Stimulated activated CD8-positive, alpha-beta memory T cell treated with anti-CD3 and anti-CD28 coated beads, Interleukin-15, amount 100 ng/mL, for 1 hour (primary cell): ENCODE results near the gene ITGB2.
"Not testable (repeated sequence)": the region's sequence is repeated elsewhere in the genome, so short reads cannot be mapped to it uniquely, and the experiment has no call there.

Experiments used
- DNase-seq: peaks from one replicate; pipeline ENCODE4 v3.0.0-alpha.2; 2020; ENCODE audit warnings: low read depth

Gene ITGB2

DNA sequence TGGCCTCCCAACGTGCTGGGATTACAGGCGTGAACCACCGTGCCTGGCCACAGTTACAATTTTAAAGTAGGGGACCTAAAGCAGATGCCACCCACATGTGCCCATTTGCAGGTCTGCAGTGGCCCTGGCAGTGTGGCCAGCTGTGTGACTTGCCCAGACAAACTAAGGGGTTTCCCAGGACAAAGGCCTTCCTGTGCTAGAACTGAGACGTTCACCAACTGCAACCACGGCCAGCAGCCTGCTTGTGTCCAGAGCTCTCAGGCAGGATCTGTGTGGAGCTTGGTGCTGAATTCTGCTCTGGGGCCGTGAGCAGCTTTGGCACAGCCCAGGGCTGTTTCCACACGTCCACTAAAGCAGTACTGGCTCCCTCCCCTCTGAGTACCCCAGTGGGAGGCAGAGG, 36.6 kb downstream of the ITGB2 start:
- DNase-seq, result no peak

DNA sequence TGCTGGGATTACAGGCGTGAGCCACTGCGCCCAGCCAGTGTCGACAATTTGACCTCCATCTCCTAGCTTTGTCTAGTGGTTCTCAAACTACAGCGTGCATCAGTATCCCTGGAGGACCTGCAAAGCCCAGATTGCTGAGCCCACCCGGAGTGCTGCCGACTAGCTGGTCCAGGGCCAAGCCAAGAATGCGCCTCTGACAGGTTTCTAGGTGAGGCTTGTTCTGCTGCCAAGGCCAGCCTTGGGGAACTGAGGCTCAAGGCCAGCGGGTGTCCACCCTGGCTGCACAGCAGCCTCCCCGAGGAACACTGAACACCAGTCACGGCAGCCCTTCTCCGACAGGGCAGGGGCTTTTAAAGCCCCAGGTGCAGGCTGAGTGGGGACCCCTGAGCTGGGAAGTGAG, 37.4 kb downstream of the ITGB2 start:
- no peak for DNase-seq

DNA sequence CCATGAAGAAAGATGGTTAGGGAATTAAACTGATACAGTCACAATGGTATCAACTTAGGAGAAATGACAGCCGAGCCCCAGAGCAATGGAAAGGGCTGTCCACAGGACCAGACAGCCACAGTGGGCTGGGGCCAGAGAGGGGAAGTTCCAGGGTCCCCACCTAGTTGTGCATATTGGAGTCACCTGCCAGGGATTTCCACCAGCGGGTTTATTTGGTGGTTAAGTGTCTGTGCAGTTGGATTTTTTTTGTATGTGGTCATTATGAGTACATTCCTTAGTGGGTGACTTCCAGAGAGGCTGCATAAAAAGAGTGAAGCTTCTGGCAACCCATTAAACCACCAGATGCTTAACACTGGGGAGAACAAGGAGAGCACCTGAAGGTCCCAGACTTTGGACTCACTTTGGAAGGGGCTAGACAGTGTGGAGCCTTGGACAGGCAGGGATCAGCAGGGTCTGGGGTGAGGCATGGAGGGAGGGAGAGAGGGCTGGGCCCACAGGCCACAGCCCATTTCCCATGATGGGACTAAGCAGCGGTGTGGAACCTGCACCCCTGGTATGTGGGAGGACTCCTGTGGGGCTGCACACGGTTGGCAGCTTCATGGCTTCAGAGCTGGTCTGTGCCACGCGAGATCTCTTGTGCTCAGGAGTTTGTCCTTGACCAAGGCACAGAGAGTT, 39.4 kb downstream of the ITGB2 start:
- no peak for DNase-seq

DNA sequence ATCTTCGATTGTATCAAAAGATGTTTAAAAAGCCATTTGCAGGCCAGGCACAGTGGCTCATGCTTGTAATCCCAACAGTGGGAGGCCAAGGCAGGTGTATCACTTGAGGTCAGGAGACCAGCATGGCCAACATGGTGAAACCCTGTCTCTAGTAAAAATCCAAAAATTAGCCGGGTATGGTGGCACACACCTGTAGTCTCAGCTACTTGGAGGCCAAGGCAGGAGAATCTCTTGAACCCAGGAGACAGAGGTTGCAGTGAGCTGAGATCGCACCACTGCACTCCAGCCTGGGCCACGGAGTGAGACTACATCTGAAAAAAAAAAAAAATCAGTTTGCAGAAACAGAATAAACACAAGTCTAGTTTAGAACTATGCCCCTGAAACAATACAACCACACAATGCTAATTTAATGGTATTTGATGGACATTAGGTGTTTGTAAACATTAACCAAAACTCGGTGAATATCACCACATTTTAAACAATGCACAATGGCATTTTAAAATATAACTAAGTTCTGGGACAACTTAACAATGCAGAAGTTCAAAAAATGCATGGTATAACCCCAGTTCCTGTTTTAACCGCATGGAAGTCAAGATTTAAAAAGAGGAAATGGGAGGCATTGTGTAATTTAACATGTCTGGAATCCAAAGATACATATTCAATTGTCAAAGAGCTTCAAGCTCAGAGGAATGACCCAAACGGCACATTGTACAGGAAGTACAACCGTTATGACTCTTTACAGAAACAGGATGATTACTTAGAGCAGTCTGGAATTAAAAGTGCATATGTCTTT, 40.1 kb downstream of the ITGB2 start:
- DNase-seq, result no peak

DNA sequence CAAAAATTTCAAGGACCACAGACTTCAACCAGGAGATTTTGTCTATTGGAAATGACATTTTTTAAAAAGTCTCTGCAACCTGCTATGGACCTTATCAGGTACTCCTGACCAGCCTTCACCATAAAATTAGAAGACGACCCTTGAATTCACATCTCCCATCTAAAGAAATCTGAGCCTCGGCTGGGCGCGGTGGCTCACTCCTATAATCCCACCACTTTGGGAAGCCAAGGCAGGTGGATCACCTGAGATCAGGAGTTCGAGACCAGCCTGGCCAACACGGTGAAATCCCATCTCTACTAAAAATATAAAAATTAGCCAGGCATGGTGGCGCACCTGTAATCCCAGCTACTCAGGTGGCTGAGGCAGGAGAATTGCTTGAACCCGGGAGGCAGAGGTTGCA, 41.5 kb downstream of the ITGB2 start:
- not testable (repeated sequence) for DNase-seq

DNA sequence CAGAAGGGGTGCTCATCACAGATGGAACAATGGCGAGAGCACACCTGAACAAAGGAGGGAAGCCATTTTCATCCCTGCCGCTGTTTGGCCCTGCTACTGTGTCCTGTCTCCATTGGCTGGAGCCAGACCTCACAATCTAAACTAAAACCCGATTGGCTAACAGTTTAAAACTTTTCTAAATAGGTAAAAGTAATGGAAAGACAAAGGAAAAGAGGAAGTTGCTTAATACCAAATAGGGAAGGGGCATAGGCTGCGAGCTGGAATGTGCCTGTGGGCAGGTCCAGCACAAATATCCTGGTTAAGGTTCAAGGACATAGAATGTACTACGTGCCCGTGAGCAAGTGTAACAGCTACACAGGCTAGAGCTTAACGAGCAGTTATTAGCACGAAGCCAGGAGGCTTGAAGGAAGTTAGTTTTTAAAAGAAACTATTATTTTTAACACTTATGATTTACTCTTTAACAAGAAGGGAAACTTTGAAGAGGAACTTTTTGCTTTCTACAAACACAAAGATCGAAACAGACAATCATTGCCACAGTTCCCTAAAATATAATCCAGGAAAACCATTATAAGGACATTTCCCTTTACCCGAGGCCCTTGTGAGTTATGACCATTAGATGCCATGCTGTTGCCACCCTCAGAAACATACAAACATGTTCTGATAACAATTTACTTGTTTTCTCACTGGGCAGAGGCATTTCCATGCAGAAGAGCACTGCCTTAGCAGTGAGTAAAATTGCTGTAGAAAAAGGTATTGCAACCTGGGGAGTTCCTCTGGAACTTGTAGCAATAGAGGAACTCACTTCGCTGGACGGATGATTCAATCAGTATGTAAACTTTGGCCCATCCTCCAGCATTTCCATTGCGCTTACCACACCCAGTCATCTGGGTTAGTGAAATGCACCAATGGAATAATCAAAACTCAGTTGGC, 42.4 kb downstream of the ITGB2 start:
- DNase-seq, result no peak

DNA sequence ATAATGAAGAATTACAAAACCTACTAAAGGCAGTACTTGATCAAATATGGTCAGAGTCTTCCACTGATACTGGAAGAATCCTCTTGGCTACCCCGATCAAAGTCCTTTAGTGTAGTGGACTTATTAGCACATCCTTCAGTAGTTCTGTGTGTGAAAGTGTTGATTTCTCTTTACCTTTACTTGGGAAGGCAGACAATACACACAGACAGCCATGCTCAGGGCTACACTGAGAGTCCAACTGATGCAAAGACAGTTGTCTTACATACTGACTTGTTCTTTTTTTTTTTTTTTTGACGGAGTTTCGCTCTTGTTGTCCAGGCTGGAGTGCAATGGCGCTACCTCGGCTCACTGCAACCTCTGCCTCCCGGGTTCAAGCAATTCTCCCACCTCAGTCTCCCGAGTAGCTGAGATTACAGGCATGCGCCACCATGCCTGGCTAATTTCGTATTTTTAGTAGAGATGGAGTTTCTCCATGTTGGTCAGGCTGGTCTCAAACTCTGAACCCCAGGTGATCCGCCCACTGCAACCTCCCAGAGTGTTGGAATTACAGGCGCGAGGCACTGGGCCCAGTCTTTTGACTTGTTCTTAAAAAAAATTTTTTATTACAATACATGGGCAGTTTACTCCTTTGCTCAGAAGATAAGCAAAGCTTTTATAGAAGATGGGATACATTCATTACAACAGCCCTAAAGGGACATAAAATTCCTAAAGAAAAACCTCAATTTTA, 43.7 kb downstream of the ITGB2 start:
- no peak for DNase-seq

DNA sequence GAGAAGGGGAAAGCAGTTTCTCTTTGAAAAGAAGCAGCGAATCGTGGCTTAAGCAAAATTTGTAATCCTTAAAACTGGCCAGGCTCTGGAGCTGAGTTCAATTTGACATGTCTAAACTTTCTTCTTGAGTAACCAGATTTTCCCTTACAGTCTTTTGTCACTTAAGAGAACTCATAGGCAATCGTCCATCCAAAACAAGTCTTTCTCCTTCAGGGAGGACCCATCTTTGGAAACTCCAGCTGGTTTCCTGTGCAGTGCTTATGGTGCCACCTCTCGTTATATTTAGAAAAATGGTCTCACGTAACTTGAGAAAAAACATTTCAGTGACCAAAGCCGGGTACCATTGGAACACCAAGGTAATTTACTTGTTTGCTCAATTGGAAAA, 45.4 kb downstream of the ITGB2 start:
- no peak for DNase-seq

DNA sequence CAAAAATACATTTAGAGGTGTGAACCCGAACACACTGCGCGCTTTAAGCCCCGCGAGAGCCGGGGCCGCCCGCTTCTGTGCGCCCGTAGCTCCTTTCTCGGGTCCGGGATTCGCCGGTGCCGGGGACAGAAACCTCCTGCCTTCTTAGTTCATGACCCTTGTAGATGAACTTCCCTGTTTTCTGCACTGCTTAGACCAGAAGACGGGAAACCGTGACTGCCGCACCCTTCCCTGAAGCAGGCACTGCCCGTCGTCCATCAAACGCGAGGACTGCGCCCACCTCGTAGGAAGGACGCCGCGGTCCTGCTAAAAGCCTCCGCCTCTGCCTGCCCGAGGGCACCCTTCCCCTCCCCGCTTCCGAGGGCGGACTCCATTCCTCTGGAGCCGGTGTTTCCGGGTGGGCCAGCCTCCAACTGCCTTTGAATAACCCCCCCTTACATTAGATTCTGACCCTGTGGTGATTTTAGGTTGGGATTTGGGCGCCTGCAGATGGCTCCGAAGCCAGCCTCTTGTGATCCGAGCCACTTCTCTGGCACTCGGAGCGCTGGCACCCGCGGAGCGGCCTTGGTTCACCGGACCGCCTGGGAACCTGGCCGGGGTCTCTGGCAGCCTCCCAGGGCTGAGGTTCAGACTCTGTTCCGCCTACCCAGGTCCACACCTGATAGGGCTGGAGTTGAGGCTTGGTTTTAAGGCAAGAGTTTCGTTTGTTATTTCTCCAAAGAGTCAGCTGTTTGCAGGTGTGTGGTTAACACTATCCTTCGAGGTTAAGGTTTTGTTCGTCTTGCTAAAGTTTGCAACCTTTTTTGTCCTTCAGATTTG, 46.0 kb downstream of the ITGB2 start:
- DNase-seq, result no peak

DNA sequence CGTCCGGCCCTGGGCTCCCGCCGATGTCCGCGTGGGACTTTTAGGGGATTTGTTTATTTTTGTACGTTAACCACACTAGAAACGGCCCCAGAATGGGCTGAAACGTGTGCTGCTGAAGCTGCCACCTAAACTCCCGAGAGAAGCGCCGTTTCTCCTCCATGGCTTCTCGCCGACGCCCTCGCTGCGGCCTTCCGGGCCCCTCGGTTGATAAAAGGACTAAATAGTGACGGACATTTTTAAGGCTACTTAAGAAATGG, 46.5 kb downstream of the ITGB2 start:
- no peak for DNase-seq

DNA sequence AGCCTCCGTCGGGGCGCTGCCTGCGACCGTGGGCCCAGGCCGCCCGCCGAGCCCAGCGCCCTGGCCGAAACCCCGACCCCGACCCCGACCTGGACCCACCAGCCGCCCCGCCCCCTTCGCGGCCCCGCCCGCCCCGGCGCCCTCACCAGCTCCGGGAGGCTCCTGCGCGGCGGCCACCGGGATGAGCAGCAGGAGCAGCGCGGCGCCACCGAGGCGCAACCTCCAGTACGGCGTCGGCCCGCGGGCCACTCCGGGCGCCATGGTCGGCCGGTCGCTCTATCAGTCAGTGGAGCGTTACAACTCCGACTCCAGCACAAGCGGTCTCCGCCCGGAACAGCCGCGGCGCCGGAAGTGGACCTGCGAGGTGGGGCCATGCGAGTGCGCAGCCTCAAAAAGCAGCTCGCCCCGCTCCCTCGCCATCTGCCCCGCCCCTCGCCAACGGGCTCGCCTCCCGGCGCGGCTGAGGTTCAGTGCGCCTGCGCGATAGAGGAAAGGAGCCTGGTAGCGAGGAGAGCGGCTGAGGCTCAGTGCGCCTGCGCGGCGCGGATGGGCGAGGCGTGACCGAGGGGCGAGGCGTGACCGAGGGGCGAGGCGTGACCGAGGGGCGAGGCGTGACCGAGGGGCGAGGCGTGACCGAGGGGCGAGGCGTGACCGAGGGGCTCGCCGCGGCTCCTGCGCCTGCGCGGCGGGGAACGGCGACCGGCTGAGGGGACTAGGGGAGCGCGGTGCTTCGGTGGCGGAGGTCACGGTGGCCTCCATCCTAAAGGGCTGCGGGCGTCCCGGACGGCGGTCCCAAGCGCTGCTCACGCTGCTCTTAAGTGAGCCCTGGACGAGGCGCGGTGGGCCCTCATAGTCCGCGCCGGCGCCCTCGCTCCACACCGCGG, 47.1 kb downstream of the ITGB2 start, which contains the start of gene PTTG1IP:
TSS of gene PTTG1IP (minus strand) at position 335 of the 884 bp plus-strand sequence. CDS start at position 261, 74 bp downstream.
- peak; percentile 97 for DNase-seq

DNA sequence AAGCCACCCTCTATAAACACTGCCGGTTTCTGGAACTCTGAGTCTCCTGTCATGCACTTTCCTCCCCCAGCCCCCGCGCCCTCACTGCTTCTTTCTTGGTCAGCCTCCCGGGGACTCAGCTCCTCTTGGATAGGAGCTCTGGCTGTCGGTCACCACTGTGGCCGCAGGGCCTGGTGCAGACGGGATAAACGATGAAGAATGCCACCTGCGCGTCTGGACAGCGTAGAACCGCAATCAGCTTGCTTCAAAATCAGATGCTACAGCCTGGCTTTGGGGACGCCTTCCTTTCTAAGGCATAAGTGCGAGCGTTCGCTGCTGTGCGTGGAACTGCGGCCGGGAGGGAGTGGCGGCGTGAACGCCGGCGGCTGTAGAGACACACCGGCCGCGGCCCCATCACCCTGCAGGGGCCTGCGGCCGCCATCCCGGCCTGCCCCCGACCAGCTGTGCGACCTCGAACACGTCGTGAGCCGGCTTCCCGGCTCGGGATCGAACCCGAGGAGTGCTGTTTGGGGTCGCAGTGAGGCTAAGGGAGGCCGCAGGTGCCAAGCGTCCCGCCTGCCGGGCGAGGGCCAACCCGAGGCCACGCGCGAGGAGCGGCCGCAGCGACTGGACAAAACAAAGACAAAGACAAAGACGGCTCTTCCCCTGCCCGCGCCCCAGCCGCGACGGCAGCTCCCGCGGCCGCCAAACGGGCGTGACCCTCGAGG, 47.9 kb downstream of the ITGB2 start:
- no peak for DNase-seq

DNA sequence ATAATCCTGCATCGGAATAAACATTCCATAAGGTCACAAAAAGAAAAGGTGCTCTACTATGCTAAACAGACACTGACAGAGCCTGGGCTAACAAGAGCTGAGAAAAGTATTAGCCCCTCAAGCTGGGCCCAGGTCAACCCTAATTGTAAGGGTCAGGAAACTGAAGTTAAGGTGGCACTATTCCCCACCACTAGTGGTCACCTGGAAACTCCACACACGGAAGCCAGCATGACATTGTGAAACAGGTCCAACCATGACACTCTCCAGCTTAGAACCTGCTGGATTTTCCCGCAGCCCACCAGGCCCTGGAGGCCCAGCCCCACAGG, 48.4 kb downstream of the ITGB2 start:
- no peak for DNase-seq

DNA sequence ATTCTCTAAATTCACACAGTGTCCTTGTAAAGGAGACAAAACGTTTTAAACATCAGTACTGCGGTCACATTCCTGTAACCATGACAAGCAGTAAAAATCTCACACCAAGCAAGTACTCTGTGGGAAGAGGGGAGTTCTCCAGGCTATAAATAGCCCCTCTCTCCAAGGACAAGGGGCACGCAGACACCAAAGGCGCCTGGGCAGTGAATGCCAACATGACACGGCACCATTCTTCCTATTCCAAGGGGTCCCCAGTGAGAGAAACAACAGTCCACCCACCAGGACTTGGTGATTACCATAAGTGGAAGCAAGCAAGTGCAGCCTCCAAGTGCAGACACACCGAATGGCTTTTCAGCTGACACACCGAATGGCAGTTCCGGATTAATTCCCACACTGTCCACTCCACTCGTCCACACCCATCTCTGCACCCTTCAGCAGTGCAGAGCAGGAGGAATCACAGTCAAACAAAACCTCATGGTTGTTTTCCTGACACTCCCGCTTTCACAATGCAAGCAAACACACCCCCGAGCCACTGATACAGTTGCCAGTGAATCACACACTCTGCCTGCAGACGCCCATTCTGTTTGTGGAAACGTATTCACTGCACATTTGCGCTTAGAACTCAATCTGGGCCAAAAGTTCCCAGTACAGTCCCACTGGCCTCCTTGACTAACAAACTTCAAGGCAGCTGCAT, 49.0 kb downstream of the ITGB2 start:
- no peak for DNase-seq

DNA sequence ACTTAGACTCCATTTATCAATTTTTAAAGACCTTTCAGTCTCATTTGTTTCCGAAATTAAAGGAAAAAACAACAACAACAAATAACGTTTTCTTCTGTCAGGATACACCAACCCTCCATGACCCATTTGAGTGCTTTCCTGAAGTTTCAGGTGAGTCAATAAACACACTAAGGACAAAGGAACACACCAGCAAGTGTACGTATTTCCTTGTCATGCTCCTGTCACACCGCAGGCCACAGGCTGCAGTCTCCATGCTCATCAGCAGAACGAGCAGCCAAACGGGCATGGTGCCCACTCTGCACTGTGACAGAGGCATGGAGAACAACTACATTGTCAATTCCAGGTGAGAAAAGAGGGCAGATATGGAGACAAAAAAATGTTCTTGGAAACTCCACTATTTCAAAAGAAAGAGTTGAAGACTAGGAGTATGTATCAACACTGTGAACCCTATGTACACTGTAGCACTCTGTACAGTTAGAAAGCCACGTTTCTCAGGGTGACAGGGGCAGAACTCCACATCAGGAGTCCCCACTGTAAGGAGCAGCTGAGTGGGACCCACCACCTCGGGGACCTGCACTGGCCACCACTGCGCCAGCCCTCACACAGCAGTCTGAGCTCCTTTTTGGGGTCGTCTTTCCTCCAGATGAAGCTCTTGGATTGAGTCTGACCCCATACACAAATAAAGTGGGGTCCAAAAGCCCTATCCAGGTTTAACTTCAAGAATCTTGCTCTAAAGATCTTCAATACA, 49.8 kb downstream of the ITGB2 start:
- DNase-seq, result no peak

DNA sequence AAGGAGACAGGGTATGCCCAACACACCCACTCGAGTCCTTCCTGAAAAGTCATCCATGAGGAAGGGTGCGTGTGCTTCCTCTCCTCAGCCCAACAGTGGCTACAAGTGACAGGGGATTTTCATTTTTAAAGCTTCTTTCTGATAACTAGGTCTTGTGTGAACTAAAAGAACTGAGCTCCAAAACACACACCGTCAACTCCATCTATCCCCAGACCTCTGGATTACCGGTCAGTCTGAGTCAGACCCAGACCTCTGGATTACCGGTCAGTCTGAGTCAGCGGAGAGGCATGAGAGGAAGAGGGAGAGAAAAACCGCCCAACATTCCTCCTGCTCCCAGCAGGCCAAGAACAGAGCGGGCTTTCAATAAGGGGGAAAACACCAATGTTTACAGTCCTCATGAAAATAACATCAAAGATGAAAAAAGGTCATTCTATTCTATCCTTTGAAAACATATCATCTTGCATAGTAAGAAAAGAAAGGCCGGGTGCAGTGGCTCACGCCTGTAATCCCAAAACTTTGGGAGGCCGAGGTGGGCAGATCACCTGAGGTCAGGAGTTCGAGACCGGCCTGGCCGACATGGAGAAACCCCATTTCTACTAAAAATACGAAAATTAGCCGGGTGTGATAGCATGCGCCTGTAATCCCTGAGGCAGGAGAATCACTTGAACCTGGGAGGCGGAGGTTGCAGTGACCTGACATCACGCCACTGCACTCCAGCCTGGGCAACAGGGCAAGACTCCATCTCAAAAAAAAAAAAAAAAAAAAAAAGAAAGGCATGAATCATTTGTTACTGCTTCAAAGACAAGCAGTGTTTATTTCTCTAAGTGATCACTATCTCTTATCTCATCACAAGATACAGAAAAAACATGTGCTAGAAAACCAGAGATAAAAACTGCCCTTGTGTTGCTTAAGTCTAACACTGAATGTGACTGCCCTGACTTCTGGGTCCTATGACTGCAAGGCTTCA, 50.6 kb downstream of the ITGB2 start:
- DNase-seq, result no peak

DNA sequence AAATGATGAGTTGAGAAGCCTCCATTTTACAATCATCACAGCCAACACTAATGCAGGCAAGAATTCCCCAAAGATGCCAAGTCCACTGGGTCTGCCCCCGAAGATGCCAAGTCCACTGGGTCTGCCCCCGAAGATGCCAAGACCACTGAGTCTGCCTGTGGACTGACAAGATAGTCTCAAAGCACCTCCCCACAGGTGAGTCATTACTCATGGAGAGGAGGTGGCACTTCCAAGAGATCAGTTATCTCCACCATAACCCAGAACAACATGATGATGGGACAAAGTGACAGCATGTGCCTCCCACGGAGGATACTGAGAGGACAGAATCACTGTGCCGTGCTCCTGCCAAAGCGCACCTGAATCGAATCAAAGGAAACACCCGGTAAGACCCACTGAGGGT, 52.0 kb downstream of the ITGB2 start:
- no peak for DNase-seq
